Endothelial cell of umbilical vein (primary cell): ENCODE results near the gene MGST3.
"Not testable (repeated sequence)": the region's sequence is repeated elsewhere in the genome, so short reads cannot be mapped to it uniquely, and the experiment has no call there.

Experiments used
- EZH2 ChIP-seq: IDR thresholded peaks from 2 replicates; pipeline ENCODE4 v1.6.1; 2012; ENCODE audit warnings: borderline replicate concordance, low read depth, mild to moderate bottlenecking, moderate library complexity, low read length, inconsistent platforms; ENCODE audit not compliant: severe bottlenecking
- POLR2AphosphoS5 ChIP-seq: IDR thresholded peaks from 2 replicates; pipeline ENCODE4 v1.6.1; 2012; ENCODE audit warnings: low read depth, mild to moderate bottlenecking, control low read depth, low read length, moderate library complexity; ENCODE audit not compliant: insufficient read depth

DNA sequence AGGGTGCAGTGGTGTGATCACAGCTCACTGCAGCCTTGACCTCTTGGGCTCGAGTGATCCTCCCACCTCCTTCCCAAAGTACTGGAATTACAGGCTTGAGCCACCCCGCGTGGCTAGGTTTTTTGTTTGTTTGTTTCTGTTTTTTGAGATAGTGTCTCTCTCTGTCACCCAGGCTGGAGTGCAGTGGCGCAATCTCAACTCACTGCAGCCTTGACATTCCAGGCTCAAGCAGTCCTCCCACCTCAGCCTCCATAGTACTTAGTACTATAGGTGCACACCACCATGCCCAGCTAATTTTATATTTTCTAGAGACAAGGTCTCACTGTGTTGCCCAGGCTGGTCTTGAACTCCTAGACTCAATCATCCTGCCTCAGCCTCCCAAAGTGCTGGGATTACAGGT lies 39.6 kb upstream of the MGST3 start:
- not testable (repeated sequence) for TF ChIP-seq EZH2, POLR2AphosphoS5
